CD8-positive, alpha-beta memory T cell (primary cell): ENCODE data around the gene CDH12. TPM values are rescaled to one million over a fixed set of nuclear protein-coding genes. Genes with fewer than 3 reads are reported as not detected.

ENCODE experiments used
- CTCF ChIA-PET: fragments of 350-600 bp; sonication (Branson Sonifier 250); formaldehyde crosslinking; loops from one replicate; lab custom pipeline; 2021; ENCODE audit warnings: antibody characterized with exemption; lab: Charles Lee
- POLR2A ChIA-PET: fragments of 350-600 bp; sonication (Branson Sonifier 250); formaldehyde crosslinking; loops from one replicate; lab custom pipeline; 2021; ENCODE audit warnings: antibody characterized with exemption; lab: Charles Lee
- DNase-seq, 5 donors: peaks; one replicate each; pipeline versions ENCODE4 v3.0.0 to v3.0.0-alpha.2; 2020 to 2022; ENCODE audit warnings: mixed read lengths in 1 of 5
- H3K27ac ChIP-seq: one replicate; pipeline ENCODE4 v1.7.0; 2013; ENCODE audit warnings: low read depth, mild to moderate bottlenecking, low read length, moderate library complexity
- H3K27me3 ChIP-seq: 2 replicates; pipeline ENCODE4 v1.7.0; 2013; ENCODE audit warnings: low read length, mild to moderate bottlenecking; ENCODE audit not compliant: insufficient read depth, poor library complexity, severe bottlenecking
- H3K36me3 ChIP-seq: 2 replicates; pipeline ENCODE4 v1.7.0; 2013; ENCODE audit warnings: mild to moderate bottlenecking, low read length, moderate library complexity; ENCODE audit not compliant: insufficient read depth
- H3K4me1 ChIP-seq: 2 replicates; pipeline ENCODE4 v1.7.0; 2013; ENCODE audit warnings: mild to moderate bottlenecking, low read length, moderate library complexity; ENCODE audit not compliant: insufficient read depth
- H3K4me3 ChIP-seq: 2 replicates; pipeline ENCODE4 v1.7.0; 2013; ENCODE audit warnings: mild to moderate bottlenecking, low read length
- H3K9me3 ChIP-seq: 2 replicates; pipeline ENCODE4 v1.7.0; 2013; ENCODE audit warnings: mild to moderate bottlenecking, low read length
- H3K27ac Mint-ChIP-seq, 8 donors: one replicate each; pipeline ENCODE4 v1.8.0; 2020 to 2021; ENCODE audit warnings: mixed read lengths in 8 of 8, mild to moderate bottlenecking in 6 of 8, inconsistent platforms in 3 of 8, moderate library complexity in 3 of 8
- H3K27me3 Mint-ChIP-seq, 2 donors: one replicate each; pipeline ENCODE4 v1.8.0; 2020 to 2021; ENCODE audit warnings: mixed read lengths in 2 of 2, mild to moderate bottlenecking in 1 of 2, moderate library complexity in 1 of 2
- H3K36me3 Mint-ChIP-seq, 3 donors: one replicate each; pipeline ENCODE4 v1.8.0; 2020 to 2021; ENCODE audit warnings: mixed read lengths in 3 of 3, inconsistent platforms in 1 of 3, mild to moderate bottlenecking in 1 of 3
- H3K4me1 Mint-ChIP-seq, 3 donors: one replicate each; pipeline ENCODE4 v1.8.0; 2020 to 2021; ENCODE audit warnings: mixed read lengths in 3 of 3, inconsistent platforms in 1 of 3, mild to moderate bottlenecking in 1 of 3
- H3K4me3 Mint-ChIP-seq, 7 donors: one replicate each; pipeline ENCODE4 v1.8.0; 2020 to 2021; ENCODE audit warnings: mixed read lengths in 7 of 7, mild to moderate bottlenecking in 6 of 7, moderate library complexity in 4 of 7, inconsistent platforms in 2 of 7
- H3K9me3 Mint-ChIP-seq, 5 donors: one replicate each; pipeline ENCODE4 v1.8.0; 2020 to 2022; ENCODE audit warnings: mixed read lengths in 5 of 5, mild to moderate bottlenecking in 3 of 5, moderate library complexity in 2 of 5, inconsistent platforms in 1 of 5
- polyA plus RNA-seq: library from polyadenylated mRNA; unstranded; fragments of 300-500 nt; fragmentation: Illumina TruSeq; gene quantifications from one replicate; pipeline ENCODE4 v1.2.3, GENCODE V29; 2021
- total RNA-seq, 2 experiments: library from RNA; stranded (reverse); gene quantifications; one replicate each; pipeline ENCODE4 v1.2.3, GENCODE V29; 2021

Gene CDH12
- total and polyA plus RNA-seq, 3 experiments from 2014 or later = not detected

- no peaks in the 10 kb centered on the region for H3K27me3 ChIP-seq
- H3K36me3 Mint-ChIP-seq = no peaks in the 10 kb centered on the region
- no peak overlapping the region for H3K4me3 Mint-ChIP-seq
- no peak overlapping the region for H3K4me3 ChIP-seq
- H3K27ac Mint-ChIP-seq = no peak overlapping the region
- H3K27me3 Mint-ChIP-seq = no peaks in the 10 kb centered on the region
- H3K36me3 ChIP-seq = no peaks in the 10 kb centered on the region
- ChIA-PET CTCF (no interaction called here), POLR2A (no interaction called here)
- no peaks in the 10 kb centered on the region for H3K9me3 ChIP-seq
- H3K9me3 Mint-ChIP-seq = peaks cover 4 to 25% (median 14%) of the 10 kb centered on the region in 5 donors
- no peaks in the 10 kb centered on the region for H3K4me1 Mint-ChIP-seq
- H3K27ac ChIP-seq = no peak overlapping the region
- no peak for DNase-seq
- no peaks in the 10 kb centered on the region for H3K4me1 ChIP-seq
These were observed 347.3 kb downstream of the CDH12 start for GRCh38 chr5:22505891-22506290.

DNA sequence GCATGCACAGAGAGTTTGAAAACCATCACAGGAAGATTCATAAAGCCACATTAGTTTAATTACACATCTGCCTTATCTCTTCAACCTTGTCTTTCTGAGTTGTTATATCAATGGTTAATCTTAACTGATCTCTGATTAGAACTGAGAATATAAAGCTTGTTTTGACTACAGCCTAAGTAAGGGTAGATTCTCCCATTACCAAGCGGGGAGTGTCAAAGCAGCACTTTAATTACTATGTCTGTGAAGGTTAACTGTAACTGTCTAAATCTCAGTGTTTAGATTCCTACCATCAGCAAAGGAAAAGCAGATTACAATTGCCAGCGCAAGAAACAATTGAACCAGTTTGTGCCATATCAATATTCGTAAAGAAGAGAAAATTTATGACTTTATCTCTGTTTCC is 348.7 kb downstream of the CDH12 start:
- no peak for DNase-seq
- no peak overlapping the region for H3K27ac ChIP-seq
- H3K4me3 ChIP-seq = no peak overlapping the region
- H3K4me1 ChIP-seq = no peaks in the 10 kb centered on the region
- no peak overlapping the region for H3K4me3 Mint-ChIP-seq
- H3K36me3 ChIP-seq = no peaks in the 10 kb centered on the region
- no peaks in the 10 kb centered on the region for H3K36me3 Mint-ChIP-seq
- H3K9me3 ChIP-seq = no peaks in the 10 kb centered on the region
- ChIA-PET CTCF (no interaction called here), POLR2A (no interaction called here)
- H3K27me3 Mint-ChIP-seq = no peaks in the 10 kb centered on the region
- no peaks in the 10 kb centered on the region for H3K27me3 ChIP-seq
- no peaks in the 10 kb centered on the region for H3K4me1 Mint-ChIP-seq
- no peak overlapping the region for H3K27ac Mint-ChIP-seq
- peaks cover 4 to 29% (median 12%) of the 10 kb centered on the region in 5 donors for H3K9me3 Mint-ChIP-seq

- DNase-seq = no peak
- H3K36me3 Mint-ChIP-seq = no peaks in the 10 kb centered on the region
- no peaks in the 10 kb centered on the region for H3K4me1 Mint-ChIP-seq
- peaks cover 8 to 27% (median 13%) of the 10 kb centered on the region in 5 donors for H3K9me3 Mint-ChIP-seq
- H3K27ac Mint-ChIP-seq = no peak overlapping the region
- H3K27me3 Mint-ChIP-seq = no peaks in the 10 kb centered on the region
- Histone ChIP-seq H3K9me3 (no peaks in the 10 kb centered on the region), H3K27me3 (no peaks in the 10 kb centered on the region), H3K27ac (no peak overlapping the region), H3K36me3 (no peaks in the 10 kb centered on the region), H3K4me3 (no peak overlapping the region), H3K4me1 (no peaks in the 10 kb centered on the region)
- POLR2A ChIA-PET = no interaction called here
- no peak overlapping the region for H3K4me3 Mint-ChIP-seq
- CTCF ChIA-PET = no interaction called here
These were observed 352.6 kb downstream of the CDH12 start for GRCh38 chr5:22500556-22500955.

DNA sequence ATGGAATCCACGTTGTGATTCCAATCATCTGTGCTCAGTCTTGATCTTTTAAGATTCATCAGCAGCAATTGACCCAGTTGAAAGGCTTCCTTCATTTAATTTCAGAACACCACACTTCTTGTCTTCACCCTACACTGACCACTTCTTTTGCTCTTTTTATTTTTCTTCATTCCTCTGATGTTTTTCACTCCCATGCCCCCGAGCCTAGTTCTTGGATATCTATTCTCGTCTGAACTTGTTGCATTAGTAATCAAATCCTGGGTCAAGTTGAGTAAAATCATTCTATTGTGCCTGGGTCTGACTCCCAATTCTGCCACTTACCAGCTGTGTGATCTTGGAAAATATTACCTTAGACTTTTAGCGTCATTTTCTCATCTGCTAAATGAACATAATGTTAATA is 356.5 kb downstream of the CDH12 start:
- DNase-seq = no peak
- POLR2A ChIA-PET = no interaction called here
- Histone ChIP-seq H3K9me3 (no peaks in the 10 kb centered on the region), H3K27ac (no peak overlapping the region), H3K36me3 (no peaks in the 10 kb centered on the region), H3K27me3 (no peaks in the 10 kb centered on the region), H3K4me3 (no peak overlapping the region), H3K4me1 (no peaks in the 10 kb centered on the region)
- Mint-ChIP-seq H3K27me3 (no peaks in the 10 kb centered on the region), H3K36me3 (no peaks in the 10 kb centered on the region), H3K9me3 (peaks cover 13 to 35% (median 21%) of the 10 kb centered on the region in 5 donors), H3K4me3 (no peak overlapping the region), H3K27ac (no peak overlapping the region), H3K4me1 (no peaks in the 10 kb centered on the region)
- CTCF ChIA-PET = no interaction called here

- Histone ChIP-seq H3K27me3 (no peaks in the 10 kb centered on the region), H3K4me1 (no peaks in the 10 kb centered on the region), H3K36me3 (no peaks in the 10 kb centered on the region), H3K4me3 (no peak overlapping the region), H3K27ac (no peak overlapping the region), H3K9me3 (no peaks in the 10 kb centered on the region)
- Mint-ChIP-seq H3K27ac (no peak overlapping the region), H3K9me3 (peaks cover 18 to 41% (median 24%) of the 10 kb centered on the region in 5 donors), H3K4me1 (no peaks in the 10 kb centered on the region), H3K4me3 (no peak overlapping the region), H3K27me3 (no peaks in the 10 kb centered on the region), H3K36me3 (no peaks in the 10 kb centered on the region)
- DNase-seq = no peak
- CTCF ChIA-PET = no interaction called here
- POLR2A ChIA-PET = no interaction called here
These were observed 358.0 kb downstream of the CDH12 start for GRCh38 chr5:22495016-22495720.

- Mint-ChIP-seq H3K9me3 (peaks cover 12 to 47% (median 17%) of the 10 kb centered on the region in 5 donors), H3K27me3 (no peaks in the 10 kb centered on the region), H3K4me1 (no peaks in the 10 kb centered on the region), H3K27ac (no peak overlapping the region), H3K36me3 (no peaks in the 10 kb centered on the region), H3K4me3 (no peak overlapping the region)
- Histone ChIP-seq H3K4me1 (no peaks in the 10 kb centered on the region), H3K4me3 (no peak overlapping the region), H3K27me3 (no peaks in the 10 kb centered on the region), H3K27ac (no peak overlapping the region), H3K9me3 (no peaks in the 10 kb centered on the region), H3K36me3 (no peaks in the 10 kb centered on the region)
- POLR2A ChIA-PET = no interaction called here
- no peak for DNase-seq
- CTCF ChIA-PET = no interaction called here
These were observed 364.7 kb downstream of the CDH12 start for GRCh38 chr5:22488427-22488826.

DNA sequence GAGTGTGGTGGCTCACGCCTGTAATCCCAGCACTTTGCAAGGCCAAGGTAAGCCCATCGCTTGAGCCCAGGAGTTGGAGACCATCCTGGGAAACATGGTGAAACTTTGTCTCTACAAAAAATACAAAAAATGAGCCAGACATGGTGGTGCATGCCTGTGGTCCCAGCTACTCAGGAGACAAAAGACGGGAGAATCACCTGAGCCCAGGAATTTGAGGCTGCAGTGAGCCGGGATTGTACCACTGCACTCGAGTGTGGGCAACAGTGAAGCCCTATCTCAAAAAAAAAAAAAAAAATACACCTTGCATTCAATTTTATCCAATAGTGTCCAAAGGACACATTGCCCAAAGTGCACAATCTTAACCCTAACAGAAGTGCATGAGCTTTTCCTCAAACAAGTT is 372.8 kb downstream of the CDH12 start:
- H3K27me3 Mint-ChIP-seq = peaks cover 0 to 1% of the 10 kb centered on the region in 2 donors
- H3K27ac Mint-ChIP-seq = no peak overlapping the region
- H3K4me3 Mint-ChIP-seq = no peak overlapping the region
- H3K9me3 Mint-ChIP-seq = peaks cover 2 to 30% (median 14%) of the 10 kb centered on the region in 5 donors
- Histone ChIP-seq H3K27me3 (no peaks in the 10 kb centered on the region), H3K4me1 (no peaks in the 10 kb centered on the region), H3K9me3 (no peaks in the 10 kb centered on the region), H3K4me3 (no peak overlapping the region), H3K36me3 (no peaks in the 10 kb centered on the region), H3K27ac (no peak overlapping the region)
- no peaks in the 10 kb centered on the region for H3K36me3 Mint-ChIP-seq
- POLR2A ChIA-PET = no interaction called here
- CTCF ChIA-PET = no interaction called here
- no peaks in the 10 kb centered on the region for H3K4me1 Mint-ChIP-seq
- no peak for DNase-seq

GRCh38 chr5:22473886-22474285 is 379.3 kb downstream of the CDH12 start:
- Mint-ChIP-seq H3K4me3 (no peak overlapping the region), H3K27me3 (peaks cover 0 to 1% of the 10 kb centered on the region in 2 donors), H3K9me3 (peaks cover 9 to 50% (median 12%) of the 10 kb centered on the region in 5 donors), H3K27ac (no peak overlapping the region), H3K36me3 (no peaks in the 10 kb centered on the region), H3K4me1 (no peaks in the 10 kb centered on the region)
- Histone ChIP-seq H3K27ac (no peak overlapping the region), H3K36me3 (no peaks in the 10 kb centered on the region), H3K27me3 (no peaks in the 10 kb centered on the region), H3K4me1 (no peaks in the 10 kb centered on the region), H3K4me3 (no peak overlapping the region), H3K9me3 (peaks cover 3% of the 10 kb centered on the region)
- ChIA-PET CTCF (no interaction called here), POLR2A (no interaction called here)
- no peak for DNase-seq
